Measurements from ENCODE around the gene ST6GALNAC3.

GRCh38 chr1:76591963-76592362 lies 517.4 kb downstream of the ST6GALNAC3 start:
- TF ChIP-seq, protein P1, sequence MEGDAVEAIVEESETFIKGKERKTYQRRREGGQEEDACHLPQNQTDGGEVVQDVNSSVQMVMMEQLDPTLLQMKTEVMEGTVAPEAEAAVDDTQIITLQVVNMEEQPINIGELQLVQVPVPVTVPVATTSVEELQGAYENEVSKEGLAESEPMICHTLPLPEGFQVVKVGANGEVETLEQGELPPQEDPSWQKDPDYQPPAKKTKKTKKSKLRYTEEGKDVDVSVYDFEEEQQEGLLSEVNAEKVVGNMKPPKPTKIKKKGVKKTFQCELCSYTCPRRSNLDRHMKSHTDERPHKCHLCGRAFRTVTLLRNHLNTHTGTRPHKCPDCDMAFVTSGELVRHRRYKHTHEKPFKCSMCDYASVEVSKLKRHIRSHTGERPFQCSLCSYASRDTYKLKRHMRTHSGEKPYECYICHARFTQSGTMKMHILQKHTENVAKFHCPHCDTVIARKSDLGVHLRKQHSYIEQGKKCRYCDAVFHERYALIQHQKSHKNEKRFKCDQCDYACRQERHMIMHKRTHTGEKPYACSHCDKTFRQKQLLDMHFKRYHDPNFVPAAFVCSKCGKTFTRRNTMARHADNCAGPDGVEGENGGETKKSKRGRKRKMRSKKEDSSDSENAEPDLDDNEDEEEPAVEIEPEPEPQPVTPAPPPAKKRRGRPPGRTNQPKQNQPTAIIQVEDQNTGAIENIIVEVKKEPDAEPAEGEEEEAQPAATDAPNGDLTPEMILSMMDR (tag by site-specific recombination; IDR thresholded peaks at IDR 0.05): no peak
- no peak for TF ChIP-seq ZNF19 (tag by site-specific recombination; IDR thresholded peaks at IDR 0.05; ENCODE audit: low read depth)
- TF ChIP-seq ZNF596 (tag by site-specific recombination; IDR thresholded peaks at IDR 0.05): no peak
- TF ChIP-seq ZNF423 (tag by site-specific recombination; IDR thresholded peaks at IDR 0.05): no peak
- TF ChIP-seq ZNF658 (tag by site-specific recombination; IDR thresholded peaks at IDR 0.05): no peak
- TF ChIP-seq, protein P2, sequence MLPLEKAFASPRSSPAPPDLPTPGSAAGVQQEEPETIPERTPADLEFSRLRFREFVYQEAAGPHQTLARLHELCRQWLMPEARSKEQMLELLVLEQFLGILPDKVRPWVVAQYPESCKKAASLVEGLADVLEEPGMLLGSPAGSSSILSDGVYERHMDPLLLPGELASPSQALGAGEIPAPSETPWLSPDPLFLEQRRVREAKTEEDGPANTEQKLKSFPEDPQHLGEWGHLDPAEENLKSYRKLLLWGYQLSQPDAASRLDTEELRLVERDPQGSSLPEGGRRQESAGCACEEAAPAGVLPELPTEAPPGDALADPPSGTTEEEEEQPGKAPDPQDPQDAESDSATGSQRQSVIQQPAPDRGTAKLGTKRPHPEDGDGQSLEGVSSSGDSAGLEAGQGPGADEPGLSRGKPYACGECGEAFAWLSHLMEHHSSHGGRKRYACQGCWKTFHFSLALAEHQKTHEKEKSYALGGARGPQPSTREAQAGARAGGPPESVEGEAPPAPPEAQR (tag by site-specific recombination; IDR thresholded peaks at IDR 0.05): no peak
- no peak for TF ChIP-seq YY1 (tag by site-specific recombination; IDR thresholded peaks at IDR 0.05)
- no peak for TF ChIP-seq GLIS2 (tag by site-specific recombination; IDR thresholded peaks at IDR 0.05)
- TF ChIP-seq, protein P3, sequence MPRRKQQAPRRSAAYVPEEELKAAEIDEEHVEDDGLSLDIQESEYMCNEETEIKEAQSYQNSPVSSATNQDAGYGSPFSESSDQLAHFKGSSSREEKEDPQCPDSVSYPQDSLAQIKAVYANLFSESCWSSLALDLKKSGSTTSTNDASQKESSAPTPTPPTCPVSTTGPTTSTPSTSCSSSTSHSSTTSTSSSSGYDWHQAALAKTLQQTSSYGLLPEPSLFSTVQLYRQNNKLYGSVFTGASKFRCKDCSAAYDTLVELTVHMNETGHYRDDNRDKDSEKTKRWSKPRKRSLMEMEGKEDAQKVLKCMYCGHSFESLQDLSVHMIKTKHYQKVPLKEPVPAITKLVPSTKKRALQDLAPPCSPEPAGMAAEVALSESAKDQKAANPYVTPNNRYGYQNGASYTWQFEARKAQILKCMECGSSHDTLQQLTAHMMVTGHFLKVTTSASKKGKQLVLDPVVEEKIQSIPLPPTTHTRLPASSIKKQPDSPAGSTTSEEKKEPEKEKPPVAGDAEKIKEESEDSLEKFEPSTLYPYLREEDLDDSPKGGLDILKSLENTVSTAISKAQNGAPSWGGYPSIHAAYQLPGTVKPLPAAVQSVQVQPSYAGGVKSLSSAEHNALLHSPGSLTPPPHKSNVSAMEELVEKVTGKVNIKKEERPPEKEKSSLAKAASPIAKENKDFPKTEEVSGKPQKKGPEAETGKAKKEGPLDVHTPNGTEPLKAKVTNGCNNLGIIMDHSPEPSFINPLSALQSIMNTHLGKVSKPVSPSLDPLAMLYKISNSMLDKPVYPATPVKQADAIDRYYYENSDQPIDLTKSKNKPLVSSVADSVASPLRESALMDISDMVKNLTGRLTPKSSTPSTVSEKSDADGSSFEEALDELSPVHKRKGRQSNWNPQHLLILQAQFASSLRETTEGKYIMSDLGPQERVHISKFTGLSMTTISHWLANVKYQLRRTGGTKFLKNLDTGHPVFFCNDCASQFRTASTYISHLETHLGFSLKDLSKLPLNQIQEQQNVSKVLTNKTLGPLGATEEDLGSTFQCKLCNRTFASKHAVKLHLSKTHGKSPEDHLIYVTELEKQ (tag by site-specific recombination; IDR thresholded peaks at IDR 0.05; ENCODE audit: borderline replicate concordance): no peak
- TF ChIP-seq ZNF248 (tag by site-specific recombination; IDR thresholded peaks at IDR 0.05): no peak
- TF ChIP-seq ZNF600 (tag by site-specific recombination; IDR thresholded peaks at IDR 0.05): no peak
- no peak for TF ChIP-seq ZNF561 (tag by site-specific recombination; IDR thresholded peaks at IDR 0.05; ENCODE audit: borderline replicate concordance)
- TF ChIP-seq PRDM4 (tag by site-specific recombination; IDR thresholded peaks at IDR 0.05): no peak

All from HEK293 (cell line).